Measurements from ENCODE around the gene FRMD6. TPM values are rescaled to one million over a fixed set of nuclear protein-coding genes. Genes with fewer than 3 reads are reported as not detected.

The FRMD6 gene
- polyA plus RNA-seq, 1 donor from 2014 or later: 2.4 TPM

DNA sequence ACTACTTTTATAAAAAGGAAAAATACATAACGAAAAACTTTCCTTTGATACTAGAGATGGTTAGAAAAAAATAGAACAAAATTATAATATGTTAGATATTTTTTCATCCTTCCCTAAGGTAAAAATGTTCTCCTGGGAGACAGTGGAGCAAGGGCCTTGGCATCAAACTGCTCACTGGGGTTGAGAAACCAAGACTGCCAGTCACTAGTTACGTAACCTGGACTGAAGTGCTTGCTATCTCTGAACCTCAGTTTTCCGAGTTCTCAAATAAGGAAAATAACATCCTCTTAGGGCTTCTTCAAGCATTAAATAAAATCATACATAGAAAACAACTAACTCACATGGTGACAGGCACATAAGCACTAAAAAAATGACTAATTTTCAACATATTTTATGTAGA lies 48.2 kb upstream of the FRMD6 start:
- H3K4me3 ChIP-seq (ENCODE audit: low read length): no peak overlapping the region
- H3K4me2 ChIP-seq (ENCODE audit: low read length): no peak overlapping the region
- H3K9me2 ChIP-seq (ENCODE audit: insufficient read depth, low read length): no peaks in the 10 kb centered on the region
- H4K20me1 ChIP-seq (ENCODE audit: insufficient read depth): no peaks in the 10 kb centered on the region
- no peaks in the 10 kb centered on the region for H3K9me3 ChIP-seq (ENCODE audit: low read length)
- H3K27me3 ChIP-seq (ENCODE audit: insufficient read depth, low read depth, low read length): no peaks in the 10 kb centered on the region
- H3K27ac ChIP-seq (ENCODE audit: low read length): no peak overlapping the region
- TF ChIP-seq EP300 (conservative IDR thresholded peaks at IDR 0.05; ENCODE audit: poor library complexity, severe bottlenecking) (no peak), POLR2AphosphoS5 (IDR thresholded peaks at IDR 0.05) (no peak), SMC3 (conservative IDR thresholded peaks at IDR 0.05; ENCODE audit: poor library complexity) (no peak), TAF1 (IDR thresholded peaks at IDR 0.05; ENCODE audit: low read depth) (no peak), MXI1 (conservative IDR thresholded peaks at IDR 0.05; ENCODE audit: poor library complexity, severe bottlenecking) (no peak), RAD21 (conservative IDR thresholded peaks at IDR 0.05) (no peak), EZH2 (IDR thresholded peaks at IDR 0.05; ENCODE audit: borderline replicate concordance, insufficient read depth, low read length, poor library complexity, severe bottlenecking) (no peak)
- TF ChIP-seq, protein P1, sequence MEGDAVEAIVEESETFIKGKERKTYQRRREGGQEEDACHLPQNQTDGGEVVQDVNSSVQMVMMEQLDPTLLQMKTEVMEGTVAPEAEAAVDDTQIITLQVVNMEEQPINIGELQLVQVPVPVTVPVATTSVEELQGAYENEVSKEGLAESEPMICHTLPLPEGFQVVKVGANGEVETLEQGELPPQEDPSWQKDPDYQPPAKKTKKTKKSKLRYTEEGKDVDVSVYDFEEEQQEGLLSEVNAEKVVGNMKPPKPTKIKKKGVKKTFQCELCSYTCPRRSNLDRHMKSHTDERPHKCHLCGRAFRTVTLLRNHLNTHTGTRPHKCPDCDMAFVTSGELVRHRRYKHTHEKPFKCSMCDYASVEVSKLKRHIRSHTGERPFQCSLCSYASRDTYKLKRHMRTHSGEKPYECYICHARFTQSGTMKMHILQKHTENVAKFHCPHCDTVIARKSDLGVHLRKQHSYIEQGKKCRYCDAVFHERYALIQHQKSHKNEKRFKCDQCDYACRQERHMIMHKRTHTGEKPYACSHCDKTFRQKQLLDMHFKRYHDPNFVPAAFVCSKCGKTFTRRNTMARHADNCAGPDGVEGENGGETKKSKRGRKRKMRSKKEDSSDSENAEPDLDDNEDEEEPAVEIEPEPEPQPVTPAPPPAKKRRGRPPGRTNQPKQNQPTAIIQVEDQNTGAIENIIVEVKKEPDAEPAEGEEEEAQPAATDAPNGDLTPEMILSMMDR (IDR thresholded peaks at IDR 0.05; ENCODE audit: poor library complexity, severe bottlenecking): no peak
- TF ChIP-seq, protein P2, sequence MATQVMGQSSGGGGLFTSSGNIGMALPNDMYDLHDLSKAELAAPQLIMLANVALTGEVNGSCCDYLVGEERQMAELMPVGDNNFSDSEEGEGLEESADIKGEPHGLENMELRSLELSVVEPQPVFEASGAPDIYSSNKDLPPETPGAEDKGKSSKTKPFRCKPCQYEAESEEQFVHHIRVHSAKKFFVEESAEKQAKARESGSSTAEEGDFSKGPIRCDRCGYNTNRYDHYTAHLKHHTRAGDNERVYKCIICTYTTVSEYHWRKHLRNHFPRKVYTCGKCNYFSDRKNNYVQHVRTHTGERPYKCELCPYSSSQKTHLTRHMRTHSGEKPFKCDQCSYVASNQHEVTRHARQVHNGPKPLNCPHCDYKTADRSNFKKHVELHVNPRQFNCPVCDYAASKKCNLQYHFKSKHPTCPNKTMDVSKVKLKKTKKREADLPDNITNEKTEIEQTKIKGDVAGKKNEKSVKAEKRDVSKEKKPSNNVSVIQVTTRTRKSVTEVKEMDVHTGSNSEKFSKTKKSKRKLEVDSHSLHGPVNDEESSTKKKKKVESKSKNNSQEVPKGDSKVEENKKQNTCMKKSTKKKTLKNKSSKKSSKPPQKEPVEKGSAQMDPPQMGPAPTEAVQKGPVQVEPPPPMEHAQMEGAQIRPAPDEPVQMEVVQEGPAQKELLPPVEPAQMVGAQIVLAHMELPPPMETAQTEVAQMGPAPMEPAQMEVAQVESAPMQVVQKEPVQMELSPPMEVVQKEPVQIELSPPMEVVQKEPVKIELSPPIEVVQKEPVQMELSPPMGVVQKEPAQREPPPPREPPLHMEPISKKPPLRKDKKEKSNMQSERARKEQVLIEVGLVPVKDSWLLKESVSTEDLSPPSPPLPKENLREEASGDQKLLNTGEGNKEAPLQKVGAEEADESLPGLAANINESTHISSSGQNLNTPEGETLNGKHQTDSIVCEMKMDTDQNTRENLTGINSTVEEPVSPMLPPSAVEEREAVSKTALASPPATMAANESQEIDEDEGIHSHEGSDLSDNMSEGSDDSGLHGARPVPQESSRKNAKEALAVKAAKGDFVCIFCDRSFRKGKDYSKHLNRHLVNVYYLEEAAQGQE (IDR thresholded peaks at IDR 0.05; ENCODE audit: borderline replicate concordance): no peak
- H2AFZ ChIP-seq (ENCODE audit: low read depth, low read length): no peak overlapping the region
- H3F3A ChIP-seq (ENCODE audit: insufficient read depth, low read length, poor library complexity, severe bottlenecking): no peaks in the 10 kb centered on the region
- no peaks in the 10 kb centered on the region for H3K79me2 ChIP-seq (replicated peaks; ENCODE audit: insufficient read depth, low read length)
- no peaks in the 10 kb centered on the region for H3K36me3 ChIP-seq (ENCODE audit: insufficient read depth, low read length)
- H3K9ac ChIP-seq (ENCODE audit: low read length): no peak overlapping the region

DNA sequence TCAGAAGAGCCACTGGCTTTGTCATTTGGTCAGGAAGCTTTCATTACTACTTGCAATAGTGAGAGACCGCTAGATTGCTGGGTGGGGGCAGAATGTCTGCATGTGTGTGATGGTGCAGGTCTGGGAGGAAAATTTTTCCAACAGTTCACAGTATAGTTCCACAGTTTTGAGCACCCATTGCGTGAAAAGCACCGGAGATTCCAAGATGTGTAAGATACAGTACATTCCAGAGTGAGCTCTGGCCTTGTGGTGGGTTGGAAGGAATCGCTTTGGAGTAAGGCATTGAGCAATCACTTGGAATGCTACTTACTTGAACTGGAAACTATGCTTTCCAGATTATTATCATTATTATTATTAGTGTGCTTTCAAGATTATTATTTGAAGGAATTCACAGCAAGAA lies 47.6 kb upstream of the FRMD6 start:
- Histone ChIP-seq H3F3A (ENCODE audit: insufficient read depth, low read length, poor library complexity, severe bottlenecking) (no peaks in the 10 kb centered on the region), H4K20me1 (ENCODE audit: insufficient read depth) (no peaks in the 10 kb centered on the region), H3K9me2 (ENCODE audit: insufficient read depth, low read length) (no peaks in the 10 kb centered on the region), H3K27me3 (ENCODE audit: insufficient read depth, low read depth, low read length) (no peaks in the 10 kb centered on the region), H3K9me3 (ENCODE audit: low read length) (no peaks in the 10 kb centered on the region), H3K27ac (ENCODE audit: low read length) (no peak overlapping the region), H3K9ac (ENCODE audit: low read length) (no peak overlapping the region), H2AFZ (ENCODE audit: low read depth, low read length) (no peak overlapping the region), H3K36me3 (ENCODE audit: insufficient read depth, low read length) (no peaks in the 10 kb centered on the region), H3K4me3 (ENCODE audit: low read length) (no peak overlapping the region), H3K4me2 (ENCODE audit: low read length) (no peak overlapping the region), H3K79me2 (replicated peaks; ENCODE audit: insufficient read depth, low read length) (no peaks in the 10 kb centered on the region)
- TF ChIP-seq, protein P1 (IDR thresholded peaks at IDR 0.05; ENCODE audit: poor library complexity, severe bottlenecking): no peak
- no peak for TF ChIP-seq TAF1 (IDR thresholded peaks at IDR 0.05; ENCODE audit: low read depth)
- no peak for TF ChIP-seq RAD21 (conservative IDR thresholded peaks at IDR 0.05)
